Smooth muscle cell (in vitro differentiated cells): ENCODE results near the gene RHPN2. TPM values are rescaled to one million over a fixed set of nuclear protein-coding genes. Genes with fewer than 3 reads are reported as not detected.

Source experiments
- DNase-seq: peaks from one replicate; lab custom pipeline; 2025; ENCODE audit not compliant: unreplicated experiment; lab: John Stamatoyannopoulos, UW
- H2AFZ ChIP-seq: fragments of 200-600 bp; sonication (generic); 2 replicates; pipeline ENCODE4 v1.6.0; 2016; ENCODE audit warnings: antibody characterized with exemption, low read depth, mild to moderate bottlenecking
- H3F3A ChIP-seq: fragments of 200-600 bp; sonication (generic); 2 replicates; pipeline ENCODE4 v1.6.0; 2017; ENCODE audit warnings: antibody characterized with exemption, low read depth
- H3K27ac ChIP-seq: fragments of 200-600 bp; sonication (generic); 2 replicates; pipeline ENCODE4 v1.5.1; 2016; ENCODE audit warnings: low read depth, mild to moderate bottlenecking
- H3K27me3 ChIP-seq: fragments of 200-600 bp; sonication (generic); 2 replicates; pipeline ENCODE4 v1.6.1; 2016; ENCODE audit warnings: low read depth, mild to moderate bottlenecking
- H3K36me3 ChIP-seq: fragments of 200-600 bp; sonication (generic); 2 replicates; pipeline ENCODE4 v1.5.1; 2016; ENCODE audit warnings: low read depth
- H3K4me1 ChIP-seq: fragments of 200-600 bp; sonication (generic); 2 replicates; pipeline ENCODE4 v1.5.1; 2016; ENCODE audit warnings: low read depth
- H3K4me2 ChIP-seq: fragments of 200-600 bp; sonication (generic); 2 replicates; pipeline ENCODE4 v1.6.0; 2016; ENCODE audit warnings: mild to moderate bottlenecking
- H3K4me3 ChIP-seq: fragments of 200-600 bp; sonication (generic); 2 replicates; pipeline ENCODE4 v1.5.1; 2016; ENCODE audit warnings: mild to moderate bottlenecking
- H3K79me2 ChIP-seq: fragments of 200-600 bp; sonication (generic); 2 replicates; pipeline ENCODE4 v1.6.0; 2016; ENCODE audit warnings: low read depth, mild to moderate bottlenecking
- H3K9ac ChIP-seq: fragments of 200-600 bp; sonication (generic); 2 replicates; pipeline ENCODE4 v1.6.0; 2016; ENCODE audit warnings: low read depth
- H3K9me3 ChIP-seq: fragments of 200-600 bp; sonication (generic); replicated peaks from 2 replicates; pipeline ENCODE4 v1.5.1; 2016; ENCODE audit warnings: low read depth
- H4K20me1 ChIP-seq: fragments of 200-600 bp; sonication (generic); 2 replicates; pipeline ENCODE4 v1.6.0; 2016; ENCODE audit warnings: low read depth
- CTCF ChIP-seq: fragments of 200-600 bp; sonication (generic); IDR thresholded peaks from 2 replicates; pipeline ENCODE4 v1.5.1; 2017; ENCODE audit warnings: borderline replicate concordance, mild to moderate bottlenecking, antibody characterized with exemption; ENCODE audit not compliant: insufficient read depth, poor library complexity, severe bottlenecking
- WGBS: methylation state at CpG from one replicate; pipeline ENCODE4 v1.1.7; 2016; ENCODE audit warnings: low lambda C conversion rate; 5-methylcytosine and 5-hydroxymethylcytosine counted together
- polyA plus RNA-seq: library from polyadenylated mRNA; unstranded; fragments of >200 nt; fragmentation: Nextera tagmentation; extraction: Ambion mirVana; gene quantifications from 2 replicates; pipeline ENCODE4 v1.2.1, GENCODE V29; 2016
- total RNA-seq: library from RNA; depleted of rRNA; stranded (reverse); fragments of >200 nt; gene quantifications from 2 replicates; pipeline ENCODE4 v1.2.3, GENCODE V29; 2014

The RHPN2 gene
- total and polyA plus RNA-seq, 2 experiments from 2014 or later = 1.2 to 4.9 TPM

GRCh38 chr19:33100894-33101644 lies 36.4 kb upstream of the RHPN2 start:
- peaks cover 7% of the 10 kb centered on the region for H3K36me3 ChIP-seq
- WGBS = 95% methylated on average over 10 of the region's 10 CpGs
- H3K4me2 ChIP-seq = no peak overlapping the region

GRCh38 chr19:33098055-33098534 lies 33.4 kb upstream of the RHPN2 start:
- 97% methylated on average over 4 of the region's 4 CpGs for WGBS
- peaks cover 7% of the 10 kb centered on the region for H3K36me3 ChIP-seq

More at GRCh38 chr19:33100894-33101644, 36.4 kb upstream of the RHPN2 start:
- TF ChIP-seq CTCF = no peak
- Histone ChIP-seq H3K9me3 (no peaks in the 10 kb centered on the region), H3K9ac (no peak overlapping the region), H3K27me3 (no peaks in the 10 kb centered on the region), H3F3A (no peaks in the 10 kb centered on the region), H3K4me3 (no peak overlapping the region), H2AFZ (no peak overlapping the region), H3K79me2 (no peaks in the 10 kb centered on the region), H3K27ac (no peak overlapping the region), H3K4me1 (no peaks in the 10 kb centered on the region), H4K20me1 (no peaks in the 10 kb centered on the region)
- no peak for DNase-seq

GRCh38 chr19:33096005-33096404 lies 31.3 kb upstream of the RHPN2 start:
- Histone ChIP-seq H4K20me1 (no peaks in the 10 kb centered on the region), H3K27ac (no peak overlapping the region), H3K4me1 (no peaks in the 10 kb centered on the region), H3F3A (no peaks in the 10 kb centered on the region), H3K4me2 (no peak overlapping the region), H3K9me3 (no peaks in the 10 kb centered on the region), H3K27me3 (no peaks in the 10 kb centered on the region), H3K4me3 (no peak overlapping the region), H3K9ac (no peak overlapping the region), H3K79me2 (no peaks in the 10 kb centered on the region), H3K36me3 (peaks cover 2% of the 10 kb centered on the region), H2AFZ (no peak overlapping the region)
- no peak for TF ChIP-seq CTCF
- no peak for DNase-seq
- WGBS = 92% methylated on average over 4 of the region's 4 CpGs

More at GRCh38 chr19:33098055-33098534, 33.4 kb upstream of the RHPN2 start:
- Histone ChIP-seq H4K20me1 (no peaks in the 10 kb centered on the region), H3K4me2 (no peak overlapping the region), H3K27ac (no peak overlapping the region), H3K4me3 (no peak overlapping the region), H3K79me2 (no peaks in the 10 kb centered on the region), H3K4me1 (no peaks in the 10 kb centered on the region), H3K27me3 (no peaks in the 10 kb centered on the region), H3K9ac (no peak overlapping the region), H2AFZ (no peak overlapping the region), H3F3A (no peaks in the 10 kb centered on the region), H3K9me3 (no peaks in the 10 kb centered on the region)
- no peak for DNase-seq
- no peak for TF ChIP-seq CTCF
